Measurements from ENCODE around the gene DGKG.

Gene DGKG

DNA sequence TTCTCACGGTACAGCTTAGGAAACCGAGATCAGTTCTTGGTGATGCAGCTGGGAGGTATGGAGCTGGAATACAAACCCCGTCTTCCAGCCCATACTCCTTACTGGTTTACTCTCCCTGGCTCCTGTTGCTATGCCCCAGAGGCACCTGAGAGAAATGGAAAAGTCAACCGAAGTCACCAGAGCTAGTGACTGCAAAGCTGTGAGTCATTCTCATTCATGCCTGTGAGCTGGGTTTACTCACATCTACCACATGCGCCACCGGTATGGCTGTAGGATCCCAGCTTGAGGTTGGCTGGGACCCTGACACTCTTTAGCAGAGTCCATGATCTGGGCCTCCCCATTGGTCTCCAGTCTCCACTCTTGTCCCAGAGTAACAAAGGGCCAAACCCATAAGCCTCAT, 141.7 kb downstream of the DGKG start:
- no peak overlapping the region for H3K4me3 ChIP-seq (ENCODE audit: low read depth, low read length)
- ChIA-PET CTCF (interaction anchor here (1.2 kb wide), 1 partner anchor 242 kb away, joined by 3 read pairs; no protein-coding TSS in a partner anchor), POLR2A (no interaction called here)
- TF ChIP-seq, protein P1, sequence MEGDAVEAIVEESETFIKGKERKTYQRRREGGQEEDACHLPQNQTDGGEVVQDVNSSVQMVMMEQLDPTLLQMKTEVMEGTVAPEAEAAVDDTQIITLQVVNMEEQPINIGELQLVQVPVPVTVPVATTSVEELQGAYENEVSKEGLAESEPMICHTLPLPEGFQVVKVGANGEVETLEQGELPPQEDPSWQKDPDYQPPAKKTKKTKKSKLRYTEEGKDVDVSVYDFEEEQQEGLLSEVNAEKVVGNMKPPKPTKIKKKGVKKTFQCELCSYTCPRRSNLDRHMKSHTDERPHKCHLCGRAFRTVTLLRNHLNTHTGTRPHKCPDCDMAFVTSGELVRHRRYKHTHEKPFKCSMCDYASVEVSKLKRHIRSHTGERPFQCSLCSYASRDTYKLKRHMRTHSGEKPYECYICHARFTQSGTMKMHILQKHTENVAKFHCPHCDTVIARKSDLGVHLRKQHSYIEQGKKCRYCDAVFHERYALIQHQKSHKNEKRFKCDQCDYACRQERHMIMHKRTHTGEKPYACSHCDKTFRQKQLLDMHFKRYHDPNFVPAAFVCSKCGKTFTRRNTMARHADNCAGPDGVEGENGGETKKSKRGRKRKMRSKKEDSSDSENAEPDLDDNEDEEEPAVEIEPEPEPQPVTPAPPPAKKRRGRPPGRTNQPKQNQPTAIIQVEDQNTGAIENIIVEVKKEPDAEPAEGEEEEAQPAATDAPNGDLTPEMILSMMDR (IDR thresholded peaks at IDR 0.05; ENCODE audit: insufficient read depth, low read length, missing control alignments) = no peak
- no peak for DNase-seq (ENCODE audit: low read depth, low spot score)

DNA sequence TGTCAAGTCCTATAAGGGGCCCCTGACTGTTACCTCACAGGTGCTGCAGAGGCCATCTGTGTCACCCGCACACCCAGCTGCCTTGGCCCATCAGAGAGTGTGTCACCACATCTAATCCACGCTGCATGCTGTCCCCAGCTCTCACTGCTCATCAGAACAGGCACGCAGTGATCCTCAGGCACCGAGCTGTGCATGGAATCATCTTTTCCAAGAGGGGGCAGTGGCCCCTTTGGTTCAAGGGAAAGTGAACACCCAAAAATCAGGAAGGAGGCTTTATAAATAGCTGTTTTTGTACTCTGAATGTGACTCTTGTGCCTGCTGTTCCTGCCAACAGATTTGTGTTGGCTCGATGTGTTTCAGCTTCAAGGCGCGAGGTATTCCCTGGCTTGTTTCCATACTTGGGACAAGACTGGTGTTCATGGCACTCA, 142.8 kb downstream of the DGKG start:
- ChIA-PET CTCF (no interaction called here), POLR2A (no interaction called here)
- H3K4me3 ChIP-seq (ENCODE audit: low read depth, low read length) = no peak overlapping the region
- no peak for DNase-seq (ENCODE audit: low read depth, low spot score)
- TF ChIP-seq, protein P1 (IDR thresholded peaks at IDR 0.05; ENCODE audit: insufficient read depth, low read length, missing control alignments) = no peak

DNA sequence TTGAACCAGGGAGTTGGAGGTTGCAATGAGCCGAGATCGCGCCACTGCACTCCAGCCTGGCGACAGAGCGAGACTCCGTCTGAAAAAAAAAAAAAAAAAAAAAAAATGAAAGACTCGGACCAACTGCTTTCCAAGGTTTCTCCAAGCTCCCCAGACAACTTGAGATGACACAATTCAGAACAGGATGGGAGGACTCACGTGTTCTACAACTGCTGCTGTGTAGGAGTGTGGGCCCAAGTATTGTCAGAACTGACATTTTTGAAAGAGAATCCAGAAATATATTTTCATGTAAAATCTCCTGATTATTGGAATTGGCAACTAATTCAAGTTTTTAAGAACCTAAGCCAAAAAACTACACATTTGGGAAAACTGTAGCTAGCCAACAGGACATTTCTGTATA, 143.6 kb downstream of the DGKG start:
- ChIA-PET CTCF (no interaction called here), POLR2A (no interaction called here)
- TF ChIP-seq, protein P1 (IDR thresholded peaks at IDR 0.05; ENCODE audit: insufficient read depth, low read length, missing control alignments) = no peak
- DNase-seq (ENCODE audit: low read depth, low spot score) = no peak
- H3K4me3 ChIP-seq (ENCODE audit: low read depth, low read length) = no peak overlapping the region

DNA sequence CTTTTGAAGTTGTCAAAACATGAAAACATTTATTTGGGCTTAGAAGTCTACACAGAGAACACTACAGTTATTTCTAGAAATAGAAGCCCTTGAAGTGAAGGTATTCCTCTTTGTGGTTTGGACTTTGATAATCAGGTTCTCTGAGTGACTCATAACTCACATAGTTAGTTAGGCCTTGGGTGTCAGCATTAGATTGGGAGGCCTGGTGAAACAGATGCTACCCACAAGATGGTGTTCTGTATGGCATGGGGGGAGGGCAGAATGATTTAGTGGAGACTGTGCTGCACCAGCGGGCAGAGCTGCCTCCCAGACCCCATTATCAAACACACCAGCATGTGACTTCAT, 144.2 kb downstream of the DGKG start:
- ChIA-PET CTCF (no interaction called here), POLR2A (no interaction called here)
- H3K4me3 ChIP-seq (ENCODE audit: low read depth, low read length) = no peak overlapping the region

DNA sequence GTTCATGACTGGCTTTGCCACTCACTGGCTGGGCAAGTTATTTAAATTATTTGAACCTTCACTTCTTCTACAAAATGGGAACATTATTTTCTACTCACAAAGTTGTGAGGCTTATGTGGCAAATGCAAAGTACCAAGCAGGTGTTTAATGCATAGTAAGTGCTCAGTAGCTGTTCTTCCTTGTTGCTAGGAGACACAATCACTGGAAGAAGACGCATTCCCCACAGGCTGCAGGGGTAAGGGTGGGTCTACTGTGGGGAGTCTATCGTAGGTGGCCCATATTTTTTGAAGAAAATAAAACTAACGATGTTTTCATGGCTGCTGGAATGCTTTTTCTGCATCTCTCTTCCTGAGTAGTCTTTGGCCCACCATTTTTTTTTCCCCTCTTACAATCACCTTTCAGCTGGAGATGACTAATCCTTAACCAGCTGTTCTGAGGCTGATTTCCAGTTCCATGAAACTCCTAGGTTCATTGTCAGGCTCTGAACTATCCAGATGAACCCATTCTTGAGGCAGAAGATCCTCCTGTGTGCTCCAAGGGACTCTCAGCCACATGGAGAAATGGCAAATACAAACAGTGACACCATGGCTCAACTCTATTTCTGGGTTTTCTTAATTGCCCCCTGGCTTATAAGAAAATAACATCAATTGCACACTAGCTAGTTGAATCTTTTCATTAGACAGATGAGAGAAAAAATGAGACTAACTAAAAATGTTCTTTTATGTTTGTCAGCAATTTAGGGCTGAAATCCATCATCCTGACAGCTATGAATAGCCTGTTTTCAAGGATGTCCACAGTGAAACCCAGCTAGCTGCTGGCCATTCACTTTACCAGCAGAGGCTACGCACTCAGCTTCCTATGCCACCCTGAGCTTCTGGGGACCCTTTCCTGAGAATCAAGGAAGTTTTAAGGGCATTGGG, 144.9 kb downstream of the DGKG start:
- ChIA-PET POLR2A (no interaction called here), CTCF (no interaction called here)
- TF ChIP-seq, protein P1 (IDR thresholded peaks at IDR 0.05; ENCODE audit: insufficient read depth, low read length, missing control alignments) = no peak
- no peak for DNase-seq (ENCODE audit: low read depth, low spot score)
- no peak overlapping the region for H3K4me3 ChIP-seq (ENCODE audit: low read depth, low read length)

More for the DNA sequence above, 144.2 kb downstream of the DGKG start:
- TF ChIP-seq, protein P1 (IDR thresholded peaks at IDR 0.05; ENCODE audit: insufficient read depth, low read length, missing control alignments) = no peak
- no peak for DNase-seq (ENCODE audit: low read depth, low spot score)

DNA sequence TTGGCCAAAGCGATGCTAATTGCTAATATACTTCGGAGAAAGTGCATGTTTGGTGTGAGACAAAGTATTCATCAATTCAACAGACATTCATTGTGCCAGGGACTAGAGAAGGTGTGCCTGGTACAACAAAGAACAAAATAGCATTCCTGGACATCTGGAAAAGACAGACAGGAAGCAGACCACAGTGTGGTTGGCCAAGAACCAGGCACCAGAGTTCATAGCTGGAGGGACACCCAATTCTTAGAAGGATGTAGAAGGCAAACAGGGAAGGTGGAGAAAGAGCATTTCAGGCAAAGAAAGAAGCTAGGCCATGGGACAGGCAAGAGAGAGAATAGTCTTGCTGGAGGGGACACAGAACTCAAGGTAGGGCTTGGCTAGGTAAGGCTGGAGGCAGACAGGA, 147.4 kb downstream of the DGKG start:
- TF ChIP-seq, protein P1 (IDR thresholded peaks at IDR 0.05; ENCODE audit: insufficient read depth, low read length, missing control alignments) = no peak
- POLR2A ChIA-PET = no interaction called here

More for the DNA sequence above, 147.4 kb downstream of the DGKG start:
- no peak for DNase-seq (ENCODE audit: low read depth, low spot score)
- CTCF ChIA-PET = no interaction called here
- H3K4me3 ChIP-seq (ENCODE audit: low read depth, low read length) = no peak overlapping the region

Measured in AG04449 (cell line).